Mucosa of stomach (tissue), 1 donor: ENCODE results near the gene LRP1B.

Experiments
- H3K27me3 ChIP-seq: one replicate; pipeline ENCODE4 v1.7.0; 2013; ENCODE audit warnings: mild to moderate bottlenecking, low read length; ENCODE audit not compliant: control insufficient read depth, insufficient read depth
- H3K36me3 ChIP-seq: one replicate; pipeline ENCODE4 v1.7.0; 2013; ENCODE audit warnings: low read length; ENCODE audit not compliant: control insufficient read depth, insufficient read depth
- H3K4me1 ChIP-seq: one replicate; pipeline ENCODE4 v1.7.0; 2013; ENCODE audit warnings: mild to moderate bottlenecking, low read length; ENCODE audit not compliant: control insufficient read depth, insufficient read depth
- H3K4me3 ChIP-seq: one replicate; pipeline ENCODE4 v1.7.0; 2013; ENCODE audit warnings: low read length
- H3K9ac ChIP-seq: one replicate; pipeline ENCODE4 v1.7.0; 2013; ENCODE audit warnings: mild to moderate bottlenecking, low read length, moderate library complexity
- H3K9me3 ChIP-seq: one replicate; pipeline ENCODE4 v1.7.0; 2013; ENCODE audit warnings: mild to moderate bottlenecking, low read length, moderate library complexity; ENCODE audit not compliant: control insufficient read depth
- donor health status: Pancreatic carcinoma.

Gene LRP1B

GRCh38 chr2:141508806-141509595 is 621.8 kb downstream of the LRP1B start:
- Histone ChIP-seq H3K36me3 (no peaks in the 10 kb centered on the region), H3K27me3 (no peaks in the 10 kb centered on the region), H3K4me1 (no peaks in the 10 kb centered on the region), H3K9me3 (no peaks in the 10 kb centered on the region), H3K9ac (no peak overlapping the region), H3K4me3 (no peak overlapping the region)

DNA sequence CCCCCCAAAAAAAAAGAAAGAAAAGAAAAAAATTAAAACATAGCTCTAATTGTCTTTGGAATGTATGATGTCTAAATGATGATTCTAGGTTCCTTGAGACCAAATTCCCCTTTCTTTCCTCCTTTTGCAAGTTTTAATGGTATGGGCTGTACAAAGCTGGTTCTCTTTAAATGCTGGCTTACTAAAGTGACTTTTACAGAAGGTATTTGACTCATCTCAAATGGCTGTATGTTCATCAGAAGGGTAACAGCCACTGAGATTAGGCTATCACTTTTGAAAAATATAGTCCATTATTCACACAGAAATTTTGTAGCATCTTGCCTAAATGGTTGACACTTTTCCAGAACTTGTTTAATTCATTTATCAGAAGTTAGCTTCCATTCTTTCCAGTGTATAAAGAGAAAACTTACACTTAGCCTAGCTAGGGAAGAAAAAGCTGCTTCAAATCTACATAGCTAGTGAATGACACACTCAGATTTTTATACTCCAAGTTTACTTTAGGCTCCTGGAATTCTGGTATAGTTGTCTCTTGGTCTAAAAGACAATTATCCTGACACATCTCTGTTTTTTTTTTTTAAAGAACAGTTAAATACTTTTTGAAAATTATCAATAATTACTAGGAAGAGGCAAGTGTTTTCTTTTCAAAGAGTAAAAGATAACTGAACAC is 622.6 kb downstream of the LRP1B start:
- Histone ChIP-seq H3K4me3 (no peak overlapping the region), H3K9me3 (no peaks in the 10 kb centered on the region), H3K9ac (no peak overlapping the region), H3K4me1 (no peaks in the 10 kb centered on the region), H3K27me3 (no peaks in the 10 kb centered on the region), H3K36me3 (no peaks in the 10 kb centered on the region)

- H3K4me3 ChIP-seq, result no peak overlapping the region
- no peaks in the 10 kb centered on the region for H3K27me3 ChIP-seq
- H3K9me3 ChIP-seq, result no peaks in the 10 kb centered on the region
- H3K9ac ChIP-seq, result no peak overlapping the region
- H3K36me3 ChIP-seq, result no peaks in the 10 kb centered on the region
- no peaks in the 10 kb centered on the region for H3K4me1 ChIP-seq
Observed at GRCh38 chr2:141506135-141506534, 624.7 kb downstream of the LRP1B start.

- Histone ChIP-seq H3K4me1 (no peaks in the 10 kb centered on the region), H3K9ac (no peak overlapping the region), H3K9me3 (no peaks in the 10 kb centered on the region)
Observed at GRCh38 chr2:141501752-141502151, 629.1 kb downstream of the LRP1B start.

DNA sequence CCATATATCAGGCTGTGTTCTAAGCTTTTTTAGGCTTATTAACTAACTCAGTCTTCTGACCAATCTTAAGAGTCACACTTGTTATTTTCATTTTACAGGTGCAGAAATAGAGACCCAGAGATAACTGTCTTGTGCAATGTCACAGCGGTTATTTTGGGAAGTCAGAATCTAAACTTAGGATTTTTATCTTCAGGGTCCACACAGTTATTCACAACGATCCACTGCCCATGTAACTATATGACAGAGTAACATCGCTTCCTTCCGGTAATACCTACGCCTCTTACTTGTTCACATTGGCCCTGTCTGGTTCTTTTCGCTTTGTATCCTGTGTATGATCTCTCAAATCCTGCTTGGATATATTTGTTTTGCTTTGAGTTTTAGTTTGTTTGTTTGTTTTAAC is 631.7 kb downstream of the LRP1B start:
- no peaks in the 10 kb centered on the region for H3K9me3 ChIP-seq
- no peaks in the 10 kb centered on the region for H3K27me3 ChIP-seq
- H3K36me3 ChIP-seq, result no peaks in the 10 kb centered on the region
- no peak overlapping the region for H3K9ac ChIP-seq
- no peak overlapping the region for H3K4me3 ChIP-seq
- no peaks in the 10 kb centered on the region for H3K4me1 ChIP-seq

More at GRCh38 chr2:141501752-141502151, 629.1 kb downstream of the LRP1B start:
- no peaks in the 10 kb centered on the region for H3K36me3 ChIP-seq
- H3K4me3 ChIP-seq, result no peak overlapping the region
- no peaks in the 10 kb centered on the region for H3K27me3 ChIP-seq

DNA sequence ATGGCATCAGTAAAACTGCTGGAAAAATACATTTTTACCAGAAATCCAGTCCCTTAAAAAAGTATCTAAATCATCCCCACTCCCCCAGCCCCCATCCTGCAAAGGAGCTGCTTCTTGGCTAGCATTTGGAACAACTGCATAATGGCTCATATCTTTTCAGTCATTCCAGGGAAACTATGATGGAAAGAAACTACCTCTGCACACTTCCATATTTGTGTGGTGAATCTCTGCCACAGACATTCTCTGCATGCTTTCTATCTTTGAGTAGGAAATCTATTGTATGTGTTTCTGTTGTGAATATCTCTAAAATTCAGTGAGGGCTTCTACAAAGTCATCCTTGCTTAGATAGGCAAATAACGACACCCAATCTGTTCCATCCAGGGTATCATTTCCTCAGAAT is 632.3 kb downstream of the LRP1B start:
- Histone ChIP-seq H3K9me3 (no peaks in the 10 kb centered on the region), H3K9ac (no peak overlapping the region), H3K4me1 (no peaks in the 10 kb centered on the region), H3K4me3 (no peak overlapping the region), H3K27me3 (no peaks in the 10 kb centered on the region), H3K36me3 (no peaks in the 10 kb centered on the region)

DNA sequence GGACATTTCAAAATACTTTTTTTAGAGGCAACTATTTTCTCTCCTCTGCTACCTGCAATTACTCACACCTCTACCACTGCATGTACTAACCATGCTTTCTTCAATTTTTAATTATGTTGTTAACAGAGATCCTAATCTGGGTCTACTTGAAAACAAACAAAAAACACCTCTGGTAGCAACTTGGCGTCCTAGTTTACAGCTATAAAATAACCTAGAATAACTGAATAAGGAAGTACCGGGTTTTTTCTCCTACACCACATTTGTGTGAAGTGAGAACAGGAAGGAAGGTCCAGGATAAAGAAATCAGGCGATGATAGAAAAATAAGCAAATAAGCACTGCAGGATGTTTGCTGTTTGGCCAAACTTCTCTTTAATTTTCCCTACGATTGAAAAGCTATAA is 633.5 kb downstream of the LRP1B start:
- Histone ChIP-seq H3K9ac (no peak overlapping the region), H3K4me1 (no peaks in the 10 kb centered on the region), H3K4me3 (no peak overlapping the region), H3K27me3 (no peaks in the 10 kb centered on the region), H3K9me3 (no peaks in the 10 kb centered on the region), H3K36me3 (no peaks in the 10 kb centered on the region)

DNA sequence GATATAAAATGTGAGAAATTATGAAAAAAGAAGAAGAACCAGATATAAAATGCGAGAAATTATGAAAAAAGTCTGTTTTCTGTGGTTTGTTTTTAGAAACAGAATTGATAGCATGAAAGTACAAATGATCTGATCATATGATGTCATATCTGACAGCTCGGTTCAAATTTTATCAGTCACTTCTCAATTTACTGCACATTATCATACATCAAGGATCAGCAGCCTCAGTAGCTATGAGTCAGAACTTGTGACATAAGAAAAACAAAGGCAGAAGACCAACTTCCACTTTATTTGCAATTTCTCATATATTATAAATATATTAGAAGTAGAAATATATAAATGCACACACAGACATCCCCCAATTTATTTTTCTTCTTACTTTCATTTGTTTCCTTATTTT is 634.0 kb downstream of the LRP1B start:
- no peaks in the 10 kb centered on the region for H3K36me3 ChIP-seq
- no peaks in the 10 kb centered on the region for H3K4me1 ChIP-seq
- H3K9me3 ChIP-seq, result no peaks in the 10 kb centered on the region
- H3K9ac ChIP-seq, result no peak overlapping the region
- H3K27me3 ChIP-seq, result no peaks in the 10 kb centered on the region
- H3K4me3 ChIP-seq, result no peak overlapping the region

DNA sequence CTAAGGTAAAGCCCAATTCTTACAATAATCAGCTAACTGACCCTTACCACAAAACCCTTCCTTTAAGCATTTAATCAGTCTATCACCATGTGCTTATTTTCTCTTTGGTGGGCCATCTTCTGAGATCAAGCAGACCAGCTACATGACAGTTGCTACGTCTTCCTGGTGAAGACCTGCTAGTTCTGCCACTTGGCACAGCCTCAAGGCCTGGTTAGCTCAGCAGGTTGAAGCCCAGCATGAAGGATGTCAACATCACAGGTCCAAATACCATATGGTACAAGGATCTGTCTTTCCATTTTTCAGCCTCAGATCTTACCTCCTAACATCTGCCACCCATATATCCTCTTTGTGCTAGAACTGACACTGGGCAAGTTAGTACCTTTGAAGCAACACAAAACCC is 636.9 kb downstream of the LRP1B start:
- no peaks in the 10 kb centered on the region for H3K4me1 ChIP-seq
- H3K4me3 ChIP-seq, result no peak overlapping the region
- H3K27me3 ChIP-seq, result no peaks in the 10 kb centered on the region
- no peak overlapping the region for H3K9ac ChIP-seq
- no peaks in the 10 kb centered on the region for H3K36me3 ChIP-seq
- H3K9me3 ChIP-seq, result no peaks in the 10 kb centered on the region

- H3K9me3 ChIP-seq, result no peaks in the 10 kb centered on the region
- H3K4me3 ChIP-seq, result no peak overlapping the region
- no peak overlapping the region for H3K9ac ChIP-seq
- no peaks in the 10 kb centered on the region for H3K27me3 ChIP-seq
- H3K36me3 ChIP-seq, result no peaks in the 10 kb centered on the region
- no peaks in the 10 kb centered on the region for H3K4me1 ChIP-seq
Observed at GRCh38 chr2:141492816-141493215, 638.0 kb downstream of the LRP1B start.

- no peak overlapping the region for H3K9ac ChIP-seq
- H3K4me3 ChIP-seq, result no peak overlapping the region
- no peaks in the 10 kb centered on the region for H3K27me3 ChIP-seq
- H3K36me3 ChIP-seq, result no peaks in the 10 kb centered on the region
- H3K9me3 ChIP-seq, result no peaks in the 10 kb centered on the region
- no peaks in the 10 kb centered on the region for H3K4me1 ChIP-seq
Observed at GRCh38 chr2:141490886-141491285, 639.9 kb downstream of the LRP1B start.

GRCh38 chr2:141482697-141483096 is 648.1 kb downstream of the LRP1B start:
- no peak overlapping the region for H3K4me3 ChIP-seq
- no peaks in the 10 kb centered on the region for H3K9me3 ChIP-seq
- no peaks in the 10 kb centered on the region for H3K27me3 ChIP-seq
- H3K36me3 ChIP-seq, result no peaks in the 10 kb centered on the region
- H3K9ac ChIP-seq, result no peak overlapping the region
- no peaks in the 10 kb centered on the region for H3K4me1 ChIP-seq
